Measurements from ENCODE around the gene PPP1R37. TPM values are rescaled to one million over a fixed set of nuclear protein-coding genes. Genes with fewer than 3 reads are reported as not detected.

PPP1R37 gene
- polyA plus RNA-seq, 4 donors, result 19.4 to 36.6 (median 32.4) TPM

DNA sequence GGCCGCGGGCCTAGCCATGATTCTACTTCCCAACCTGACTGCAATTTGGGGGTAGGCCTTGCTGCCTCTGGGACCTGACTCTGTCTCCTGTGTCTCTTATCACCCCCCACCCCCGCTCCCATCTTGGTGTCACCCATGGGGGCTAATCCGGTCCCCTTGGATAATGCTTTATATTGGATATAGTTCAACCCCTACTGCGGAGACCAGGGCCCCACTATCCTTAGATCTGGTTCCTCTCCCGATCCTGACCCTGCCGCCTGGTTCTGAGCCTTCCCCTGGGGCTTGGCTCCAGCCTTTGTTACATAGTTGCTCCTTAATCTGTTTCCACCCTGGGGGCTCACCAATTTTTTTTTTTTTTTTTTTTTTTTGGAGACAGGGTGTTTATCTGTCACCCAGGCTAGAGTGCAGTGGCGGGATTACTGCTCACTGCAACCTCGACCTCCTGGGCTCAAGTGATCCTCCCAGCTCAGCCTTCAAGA, 87.0 kb downstream of the PPP1R37 start:
- no peak for DNase-seq (ENCODE audit: low read depth in 4 of 4, low spot score in 2 of 4)

DNA sequence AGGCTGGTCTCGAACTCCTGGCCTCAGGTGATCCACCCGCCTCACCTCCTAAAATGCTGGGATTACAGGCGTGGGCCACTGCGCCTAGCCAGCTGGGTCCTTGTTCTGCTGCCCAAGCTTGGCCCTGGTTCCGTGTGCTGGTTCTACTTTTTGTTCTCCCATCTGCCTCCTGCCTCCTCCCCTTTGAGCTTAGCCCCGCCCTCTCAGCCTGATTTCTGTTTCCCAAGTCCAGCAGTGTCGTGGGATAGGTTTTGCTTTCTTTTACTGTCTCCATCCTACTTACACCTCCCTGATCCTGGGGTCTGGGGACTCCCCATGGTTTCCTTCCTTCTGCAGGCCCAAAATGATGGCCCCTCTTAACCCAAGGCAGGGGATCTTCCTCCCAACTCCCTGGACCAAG, 88.0 kb downstream of the PPP1R37 start:
- DNase-seq (ENCODE audit: low read depth in 4 of 4, low spot score in 2 of 4), result no peak

DNA sequence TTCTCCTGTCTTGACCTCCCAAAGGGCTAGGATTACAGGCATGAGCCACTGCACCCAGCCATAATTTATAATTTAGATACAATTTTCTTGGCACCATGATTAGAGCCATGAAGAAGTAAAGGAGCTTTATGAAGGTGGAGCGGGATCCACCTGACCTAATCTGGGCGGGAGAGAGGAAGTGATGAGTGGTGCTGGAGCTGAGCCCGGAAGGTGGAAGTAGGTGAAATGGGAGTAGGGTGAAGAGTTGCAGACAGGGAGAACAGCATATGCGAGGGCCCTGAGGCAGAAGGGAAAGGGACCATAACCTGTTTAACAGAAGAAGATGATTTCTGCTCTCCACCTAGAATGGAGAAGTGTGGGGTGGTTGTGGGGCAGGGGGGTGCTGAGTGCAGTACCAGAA, 89.8 kb downstream of the PPP1R37 start:
- no peak for DNase-seq (ENCODE audit: low read depth in 4 of 4, low spot score in 2 of 4)

DNA sequence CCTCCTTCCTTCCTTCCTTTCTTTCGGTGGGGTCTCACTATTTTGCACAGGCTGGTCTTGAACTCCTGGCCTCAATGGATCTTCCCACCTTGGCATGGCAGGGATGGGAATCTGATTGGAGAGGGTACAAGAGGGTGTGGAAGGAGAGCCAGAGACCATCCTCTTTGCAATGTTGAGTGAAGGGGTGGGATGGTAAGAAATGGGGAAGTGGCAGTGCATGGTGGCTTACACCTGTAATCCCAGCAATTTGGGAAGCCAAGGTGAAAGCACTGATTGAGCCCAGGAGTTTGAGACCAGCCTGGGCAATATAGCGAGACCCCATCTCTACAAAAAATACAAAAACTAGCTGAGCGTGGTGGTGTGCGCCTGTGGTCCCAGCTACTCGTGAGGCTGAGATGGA, 91.1 kb downstream of the PPP1R37 start:
- DNase-seq (ENCODE audit: low read depth in 4 of 4, low spot score in 2 of 4), result no peak

DNA sequence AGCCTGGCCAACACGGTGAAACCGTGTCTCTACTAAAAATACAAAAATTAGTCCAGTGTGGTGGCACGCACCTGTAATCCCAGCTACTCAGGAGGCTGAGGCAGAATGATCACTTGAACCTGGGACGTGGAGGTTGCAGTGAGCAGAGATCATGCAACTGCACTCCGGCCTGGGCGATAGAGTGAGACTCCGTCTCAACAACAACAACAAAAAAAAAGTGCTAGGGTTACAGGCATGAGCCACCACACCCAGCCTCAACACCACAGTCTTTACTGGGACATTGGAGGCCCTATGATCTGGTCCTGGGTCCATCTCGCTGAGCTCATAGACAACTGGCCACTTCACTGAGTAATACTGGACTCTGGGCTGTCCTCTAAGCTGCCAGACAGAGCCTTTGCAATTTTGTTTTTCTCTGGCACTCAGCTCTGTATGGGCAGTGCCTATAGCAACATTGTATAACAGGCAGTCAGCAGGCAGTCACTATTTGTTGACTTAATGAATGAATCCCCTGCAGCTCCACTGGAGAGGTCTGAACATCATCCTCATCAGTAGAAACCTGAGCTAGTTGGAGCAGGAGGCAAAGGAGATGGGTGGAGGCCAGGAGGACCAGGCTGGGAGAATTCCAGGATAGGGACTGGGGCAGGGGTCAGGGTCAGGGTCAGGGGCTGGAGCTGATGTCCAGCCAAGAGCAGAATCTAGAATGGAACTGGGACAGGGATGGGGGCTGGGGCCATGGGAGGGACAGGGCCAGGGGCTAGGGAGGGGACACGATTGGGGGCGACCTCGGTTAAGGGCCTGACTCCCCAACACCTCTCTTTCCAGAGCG, 93.7 kb downstream of the PPP1R37 start:
- DNase-seq (ENCODE audit: low read depth in 4 of 4, low spot score in 2 of 4), result no peak

GRCh38 chr19:45187421-45188100, 94.6 kb downstream of the PPP1R37 start:
- DNase-seq (ENCODE audit: low read depth in 4 of 4, low spot score in 2 of 4), result no peak

- DNase-seq (ENCODE audit: low read depth in 4 of 4, low spot score in 2 of 4), result no peak
Measured at GRCh38 chr19:45189971-45190370, 97.0 kb downstream of the PPP1R37 start.

DNA sequence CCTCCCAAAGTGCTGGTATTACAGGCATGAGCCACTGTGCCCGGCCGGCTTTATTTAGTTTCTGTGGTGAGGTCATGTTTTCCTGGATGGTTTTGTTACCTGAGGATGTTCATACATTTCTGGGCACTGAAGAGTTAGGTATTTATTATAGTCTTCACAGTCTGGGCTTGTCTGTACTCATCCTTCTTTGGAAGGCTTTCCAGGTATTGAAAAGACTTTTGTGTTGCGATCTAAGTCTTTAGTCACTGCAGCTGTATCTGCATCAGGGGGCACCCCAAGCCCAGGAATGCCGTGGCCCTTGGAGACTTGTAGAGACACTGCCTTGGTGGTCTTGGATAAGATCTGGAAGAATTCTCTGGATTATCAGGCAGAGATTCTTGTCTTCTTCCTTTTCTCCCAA, 98.4 kb downstream of the PPP1R37 start:
- no peak for DNase-seq (ENCODE audit: low read depth in 4 of 4, low spot score in 2 of 4)

GRCh38 chr19:45195764-45196163, 102.8 kb downstream of the PPP1R37 start:
- DNase-seq (ENCODE audit: low read depth in 4 of 4, low spot score in 2 of 4), result no peak

Other genes starting within 250 kb of the PPP1R37 start
- 100 to 1,000 TPM; 150 to 188 (median 163) TPM for gene NECTIN2, start 246.9 kb upstream of the PPP1R37 start, polyA plus RNA-seq (ENCODE audit: insufficient read length in 4 of 4)
- 10 to 100 TPM; 40.5 to 59.2 (median 49.0) TPM for gene TOMM40, start 201.9 kb upstream of the PPP1R37 start, polyA plus RNA-seq (ENCODE audit: insufficient read length in 4 of 4)
- gene APOE, start 187.4 kb upstream of the PPP1R37 start, polyA plus RNA-seq (ENCODE audit: insufficient read length in 4 of 4), result 100 to 1,000 TPM; 315 to 432 (median 415) TPM
- gene APOC1, start 178.6 kb upstream of the PPP1R37 start, polyA plus RNA-seq (ENCODE audit: insufficient read length in 4 of 4), result 10 to 100 TPM in 2 of 4 donors, 1 to 10 TPM in 2; 8.7 to 26.2 (median 10.1) TPM
- under 1 TPM in 1 of 4 donors, not detected in 3; 0.51 TPM for gene APOC4, start 150.9 kb upstream of the PPP1R37 start, polyA plus RNA-seq (ENCODE audit: insufficient read length in 4 of 4)
- 10 to 100 TPM in 2 of 4 donors, 1 to 10 TPM in 2; 5.5 to 21.4 (median 8.5) TPM for gene APOC2, start 147.1 kb upstream of the PPP1R37 start, polyA plus RNA-seq (ENCODE audit: insufficient read length in 4 of 4)
- gene CLPTM1, start 137.8 kb upstream of the PPP1R37 start, polyA plus RNA-seq (ENCODE audit: insufficient read length in 4 of 4), result 100 to 1,000 TPM; 112 to 140 (median 116) TPM
- gene RELB, start 91.7 kb upstream of the PPP1R37 start, polyA plus RNA-seq (ENCODE audit: insufficient read length in 4 of 4), result 1 to 10 TPM; 4.0 to 7.4 (median 6.8) TPM
- gene CLASRP, start 54.1 kb upstream of the PPP1R37 start, polyA plus RNA-seq (ENCODE audit: insufficient read length in 4 of 4), result 10 to 100 TPM; 56.3 to 89.1 (median 73.0) TPM
- gene ZNF296, start 16.7 kb upstream of the PPP1R37 start, polyA plus RNA-seq (ENCODE audit: insufficient read length in 4 of 4), result 1 to 10 TPM in 3 of 4 donors, under 1 TPM in 1; 0.35 to 2.3 (median 1.6) TPM
- gene GEMIN7, start 13.9 kb upstream of the PPP1R37 start, polyA plus RNA-seq (ENCODE audit: insufficient read length in 4 of 4), result 10 to 100 TPM; 19.2 to 25.0 (median 22.6) TPM
- under 1 TPM; 0.13 to 0.39 (median 0.20) TPM for gene NKPD1, start 67.8 kb downstream of the PPP1R37 start, polyA plus RNA-seq (ENCODE audit: insufficient read length in 4 of 4)
- 10 to 100 TPM; 32.7 to 51.4 (median 44.5) TPM for gene TRAPPC6A, start 85.1 kb downstream of the PPP1R37 start, polyA plus RNA-seq (ENCODE audit: insufficient read length in 4 of 4)
- 10 to 100 TPM in 3 of 4 donors, 1 to 10 TPM in 1; 7.9 to 13.0 (median 10.5) TPM for gene BLOC1S3, start 85.6 kb downstream of the PPP1R37 start, polyA plus RNA-seq (ENCODE audit: insufficient read length in 4 of 4)
- 10 to 100 TPM in 2 of 4 donors, 1 to 10 TPM in 2; 7.8 to 15.3 (median 10.6) TPM for gene EXOC3L2, start 152.2 kb downstream of the PPP1R37 start, polyA plus RNA-seq (ENCODE audit: insufficient read length in 4 of 4)
- gene MARK4, start 158.1 kb downstream of the PPP1R37 start, polyA plus RNA-seq (ENCODE audit: insufficient read length in 4 of 4), result 10 to 100 TPM; 34.4 to 41.7 (median 41.1) TPM
- gene CKM, start 229.7 kb downstream of the PPP1R37 start, polyA plus RNA-seq (ENCODE audit: insufficient read length in 4 of 4), result under 1 TPM; 0.29 to 0.88 (median 0.57) TPM
- gene KLC3, start 247.6 kb downstream of the PPP1R37 start, polyA plus RNA-seq (ENCODE audit: insufficient read length in 4 of 4), result 1 to 10 TPM in 3 of 4 donors, under 1 TPM in 1; 0.93 to 2.5 (median 1.9) TPM